HEK293 (cell line): ENCODE measurements around the gene OR4D1.

Experiments
- CTCF ChIP-seq: fragments of 450-650 bp; formaldehyde crosslinking; IDR thresholded peaks from 2 replicates; pipeline ENCODE4 v1.5.1; 2016; ENCODE audit warnings: missing biosample characterization, missing genetic modification characterization
- KLF16 ChIP-seq: fragments of 450-650 bp; formaldehyde crosslinking; IDR thresholded peaks from 2 replicates; pipeline ENCODE4 v1.5.1; 2017; ENCODE audit warnings: missing biosample characterization, missing genetic modification characterization
- MZF1 ChIP-seq: fragments of 450-650 bp; formaldehyde crosslinking; IDR thresholded peaks from 2 replicates; pipeline ENCODE4 v1.5.1; 2017; ENCODE audit warnings: missing biosample characterization, missing genetic modification characterization, borderline replicate concordance
- PATZ1 ChIP-seq: fragments of 450-650 bp; formaldehyde crosslinking; IDR thresholded peaks from 2 replicates; pipeline ENCODE4 v1.5.1; 2016; ENCODE audit warnings: missing biosample characterization, missing genetic modification characterization
- PRDM1 ChIP-seq: fragments of 450-650 bp; formaldehyde crosslinking; IDR thresholded peaks from 2 replicates; pipeline ENCODE4; 2016; ENCODE audit warnings: missing biosample characterization, missing genetic modification characterization
- REST ChIP-seq: fragments of 450-650 bp; formaldehyde crosslinking; IDR thresholded peaks from 2 replicates; pipeline ENCODE4 v1.5.1; 2016; ENCODE audit warnings: missing biosample characterization, missing genetic modification characterization
- ZFHX2 ChIP-seq: fragments of 450-650 bp; formaldehyde crosslinking; conservative IDR thresholded peaks from 2 replicates; pipeline ENCODE4 v1.5.1; 2016; ENCODE audit warnings: missing biosample characterization, missing genetic modification characterization
- ZNF121 ChIP-seq: fragments of 450-650 bp; formaldehyde crosslinking; IDR thresholded peaks from 2 replicates; pipeline ENCODE4 v1.5.1; 2016; ENCODE audit warnings: missing biosample characterization, missing genetic modification characterization
- ZNF768 ChIP-seq: fragments of 450-650 bp; formaldehyde crosslinking; IDR thresholded peaks from 2 replicates; pipeline ENCODE4 v1.5.1; 2018; ENCODE audit warnings: missing biosample characterization, mild to moderate bottlenecking, missing genetic modification characterization
- ZSCAN23 ChIP-seq: fragments of 450-650 bp; formaldehyde crosslinking; IDR thresholded peaks from 2 replicates; pipeline ENCODE4 v1.5.1; 2016; ENCODE audit warnings: missing biosample characterization, missing genetic modification characterization

- TF ChIP-seq CTCF (0 out of 2 replicates have a peak, but pooled peaks have one; percentile 19), REST (no peak), PRDM1 (tag by site-specific recombination) (0 out of 2 replicates have a peak, but pooled peaks have one; percentile 13), ZNF768 (tag by site-specific recombination) (no peak), KLF16 (no peak), ZFHX2 (tag by site-specific recombination) (no peak), ZNF121 (no peak), MZF1 (tag by site-specific recombination) (no peak), PATZ1 (peak; percentile 51), ZSCAN23 (tag by site-specific recombination) (no peak)
These were observed 8.9 kb downstream of the OR4D1 start for GRCh38 chr17:58156839-58157803.
